IPS DF 4.7 (cell line): ENCODE results near the gene MTSS2.

Source experiments
- DNase-seq: peaks from one replicate; pipeline ENCODE4 v3.0.0-alpha.2; 2013; ENCODE audit warnings: low spot score; ENCODE audit errors: extremely low read depth

The MTSS2 gene

DNA sequence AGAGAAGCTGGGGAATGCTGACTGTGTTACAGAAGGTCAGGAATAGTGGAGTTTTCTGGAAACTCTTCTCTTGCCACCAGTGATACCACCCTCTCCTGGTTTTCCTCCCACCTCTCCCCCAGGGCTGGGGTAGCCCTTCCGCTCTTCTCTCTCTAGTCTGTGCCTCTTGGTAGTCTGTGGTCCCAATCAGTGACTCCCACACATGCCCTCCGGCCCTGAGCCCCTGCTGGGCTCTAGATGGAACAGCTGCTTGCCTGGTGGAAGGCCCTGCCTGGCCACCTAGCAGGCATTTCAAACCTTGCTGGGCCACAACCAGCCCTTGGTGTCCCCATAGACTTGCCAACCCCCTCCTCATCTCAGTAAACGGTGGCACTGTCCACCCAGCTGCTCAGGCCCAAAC is 15.2 kb upstream of the MTSS2 start:
- no peak for DNase-seq

DNA sequence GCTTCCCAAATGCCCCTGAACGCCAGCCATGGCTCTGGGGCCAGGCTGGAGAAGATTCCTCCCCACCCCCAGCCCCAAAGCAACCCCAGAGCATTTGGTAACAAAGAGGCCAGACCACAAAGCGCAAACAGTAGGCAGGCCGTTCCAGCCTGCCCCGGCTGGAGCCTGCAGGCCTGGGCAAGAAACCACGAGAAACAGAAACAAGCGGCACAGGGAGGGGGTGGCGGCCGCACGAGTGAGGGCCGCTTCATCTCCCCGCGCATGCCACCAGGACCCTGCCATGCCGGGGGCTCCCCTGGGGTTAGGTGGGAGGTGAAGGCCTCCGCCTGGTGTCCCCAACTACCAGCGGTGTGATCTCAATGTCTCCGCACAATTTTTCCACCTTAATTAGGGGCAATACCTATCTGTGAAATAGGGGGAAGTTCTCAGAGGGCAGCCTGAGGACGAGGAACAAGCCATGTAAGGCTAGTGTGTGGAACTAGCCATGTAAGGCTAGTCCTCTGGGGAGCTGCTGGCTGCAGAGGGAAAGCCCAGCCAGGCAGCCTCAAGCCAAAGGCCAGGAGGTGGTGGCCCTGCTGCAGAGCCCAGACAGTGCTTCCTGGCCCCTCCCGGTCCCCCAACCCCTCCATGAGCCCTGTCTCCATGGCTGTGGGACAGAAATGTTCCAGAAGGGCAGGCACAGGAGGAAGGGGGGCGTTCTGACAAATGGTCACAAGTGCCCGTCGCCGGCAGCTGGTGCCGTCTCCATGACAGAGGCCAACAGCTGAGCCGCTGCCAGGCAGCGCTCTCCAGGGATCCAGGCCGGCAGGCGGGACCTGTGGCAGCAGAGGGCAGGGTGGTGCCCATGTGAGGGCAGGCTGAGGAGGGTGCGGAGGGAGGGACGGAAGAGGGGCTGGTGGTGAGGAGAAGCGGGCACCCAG is 14.5 kb upstream of the MTSS2 start:
- no peak for DNase-seq

DNA sequence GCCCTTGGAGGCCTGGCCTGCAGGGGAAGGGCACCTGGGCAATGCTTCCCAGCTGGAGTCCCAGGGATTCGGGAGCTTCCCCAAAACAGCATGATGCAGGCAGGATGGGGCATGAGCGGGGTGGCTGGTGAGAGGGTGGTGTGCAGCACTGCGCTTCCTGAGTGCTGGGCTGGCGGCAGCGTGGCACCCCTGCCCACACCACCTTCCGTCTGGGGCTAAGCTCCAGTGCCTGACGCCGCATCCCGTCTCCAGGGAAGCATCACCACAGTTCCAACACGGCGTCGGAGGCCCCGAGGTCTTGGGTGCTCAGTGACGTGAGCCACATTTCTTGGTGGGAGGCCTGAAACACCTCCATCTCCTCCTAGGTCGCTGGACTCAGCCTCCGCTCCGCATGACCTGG is 13.8 kb upstream of the MTSS2 start:
- DNase-seq, result no peak

DNA sequence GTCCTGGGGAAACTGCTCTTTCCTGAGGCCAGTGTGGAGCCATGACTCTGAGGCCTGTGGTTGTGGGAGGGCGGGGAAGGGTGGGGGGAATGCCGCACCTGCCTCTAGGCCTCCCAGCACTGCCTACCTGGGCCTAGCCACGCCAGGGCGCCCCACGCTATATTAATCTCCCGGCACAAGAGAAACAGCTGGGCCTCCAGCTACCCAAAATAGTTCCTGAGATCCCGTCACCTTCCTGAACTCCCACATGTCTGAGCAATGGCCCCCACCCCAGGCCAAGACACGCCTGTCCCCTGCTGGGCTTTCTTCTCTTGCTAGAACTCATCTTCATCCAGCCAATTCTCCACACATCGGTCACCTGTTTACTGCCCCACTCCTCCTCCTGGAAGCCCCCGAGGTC is 13.0 kb upstream of the MTSS2 start:
- no peak for DNase-seq

DNA sequence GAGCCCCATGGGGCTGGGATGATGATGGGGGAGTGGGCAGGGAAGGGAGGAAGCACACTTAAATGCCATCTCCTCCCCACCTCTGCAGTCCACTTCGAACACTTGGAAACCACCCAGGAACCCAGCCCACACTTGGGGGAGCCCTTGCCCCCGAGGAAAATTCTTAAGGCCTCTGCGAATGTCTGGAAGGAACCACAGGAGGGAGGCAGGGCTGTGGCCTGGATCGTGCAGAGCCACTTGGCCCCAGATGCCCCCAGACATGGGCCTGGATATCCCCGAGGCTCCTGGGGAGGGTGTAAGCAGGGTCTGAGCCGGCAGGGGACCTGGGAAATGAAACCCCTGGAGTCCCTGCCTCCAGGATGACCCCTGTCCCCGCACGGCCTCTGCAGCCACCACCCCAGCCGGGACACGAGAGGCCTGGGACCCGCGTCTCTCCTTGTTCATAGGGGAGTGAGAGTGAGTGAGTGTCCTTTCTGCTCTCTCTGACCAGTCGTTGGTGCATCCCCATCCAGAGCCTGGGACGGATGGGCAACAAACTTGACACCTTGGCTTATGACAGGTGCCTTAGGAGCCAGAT is 11.8 kb upstream of the MTSS2 start:
- no peak for DNase-seq

DNA sequence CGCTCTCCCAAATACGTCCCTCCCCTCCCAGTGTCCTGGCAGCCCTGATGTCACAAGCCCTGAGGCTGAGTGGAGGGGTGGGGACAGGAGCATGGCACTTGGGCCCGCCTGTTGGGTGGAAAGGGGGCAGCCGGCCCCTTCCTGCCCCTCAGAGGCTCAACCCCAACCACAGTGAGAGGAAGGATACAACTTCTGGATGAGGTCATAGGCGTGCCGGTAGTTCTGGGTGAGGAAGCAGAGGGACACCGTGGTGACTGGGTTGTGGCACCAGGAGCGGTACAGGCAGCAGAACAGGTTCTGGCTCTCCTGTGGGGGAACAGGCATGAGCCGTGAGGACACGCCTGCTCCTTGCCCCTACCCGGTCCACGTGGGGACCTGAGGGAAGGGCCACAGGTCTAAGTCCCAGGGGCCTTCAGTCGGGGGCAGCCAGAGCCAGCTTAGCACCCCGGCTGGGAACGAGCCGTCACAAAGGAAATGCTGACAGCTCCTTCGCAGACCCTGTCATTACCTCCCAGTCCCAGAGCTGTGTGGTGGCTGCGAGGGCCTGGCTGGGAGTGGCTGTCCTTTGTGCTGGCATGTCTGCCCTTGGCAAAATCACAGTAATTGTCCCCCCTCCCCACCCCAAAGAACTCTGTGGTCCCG is 11.2 kb upstream of the MTSS2 start:
- DNase-seq, result no peak

DNA sequence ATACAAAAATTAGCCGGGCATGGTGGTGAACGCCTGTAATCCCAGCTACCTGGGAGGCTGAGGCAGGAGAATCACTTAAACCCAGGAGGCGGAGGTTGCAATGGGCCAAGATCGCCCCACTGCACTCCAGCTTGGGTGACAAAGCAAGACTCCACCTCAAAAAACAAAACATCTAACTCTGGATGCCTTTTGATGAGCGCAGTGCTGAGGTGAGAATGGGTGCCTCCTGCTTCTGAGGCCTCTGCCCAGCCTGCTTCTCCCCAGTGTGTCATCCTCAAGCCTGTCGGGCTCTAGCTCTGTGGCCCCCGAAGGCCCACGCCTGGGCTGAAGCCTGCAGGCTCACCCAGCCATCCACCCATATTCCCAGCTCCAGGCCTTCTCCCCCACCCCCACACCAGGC is 10.5 kb upstream of the MTSS2 start:
- DNase-seq, result no peak

DNA sequence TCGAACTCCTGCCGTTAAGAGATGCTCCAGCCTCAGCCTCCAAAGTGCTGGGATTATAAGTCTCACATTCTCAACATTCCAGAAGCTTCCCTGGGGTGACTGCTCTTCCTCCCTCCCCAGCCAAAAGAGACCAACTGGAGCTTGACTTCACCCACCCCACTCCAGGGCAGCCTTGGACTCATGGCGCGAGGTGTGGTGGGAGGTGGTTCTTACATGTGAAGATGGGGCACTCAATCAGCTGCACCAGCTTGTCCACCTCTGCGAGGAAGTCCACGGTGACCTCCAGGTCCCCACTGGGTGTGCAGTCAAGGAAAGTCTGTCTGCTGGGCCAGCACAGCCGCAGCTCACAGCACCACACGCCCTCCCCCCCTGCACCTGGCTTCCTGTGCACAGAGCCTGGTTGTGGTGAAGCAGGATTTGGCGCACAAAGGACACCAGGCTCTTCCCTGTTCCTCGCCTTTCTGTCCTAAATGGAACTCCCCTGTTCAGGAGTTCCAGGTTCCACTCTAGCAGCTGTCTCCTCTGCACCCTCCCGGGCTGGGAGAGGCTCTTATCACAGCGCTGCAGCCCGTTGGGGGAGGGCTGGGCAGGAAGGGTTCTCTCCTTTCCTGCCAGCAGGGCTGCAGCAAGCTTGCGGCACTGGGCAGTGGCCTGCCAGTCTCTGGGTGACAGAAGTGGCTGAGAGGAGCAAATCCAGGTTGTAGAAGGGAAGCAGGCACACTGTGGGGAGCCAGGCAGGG is 9.6 kb upstream of the MTSS2 start:
- no peak for DNase-seq

DNA sequence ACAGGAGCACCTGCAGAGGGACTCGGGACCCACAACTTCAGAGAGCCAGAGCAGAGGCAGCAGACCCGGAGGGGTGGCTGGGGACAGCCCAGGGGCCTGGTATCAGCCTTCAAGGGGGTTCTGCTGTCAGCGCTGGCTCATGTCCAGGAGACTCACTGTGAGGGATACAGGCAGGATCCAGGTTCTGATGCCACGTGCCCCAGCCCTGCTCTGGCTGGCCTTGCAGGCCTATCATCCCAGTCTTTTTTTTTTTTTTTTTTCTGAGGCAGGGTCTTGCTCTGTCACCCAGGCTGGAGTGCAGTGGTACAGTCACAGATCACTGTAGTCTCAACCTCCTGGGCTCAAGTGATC is 9.0 kb upstream of the MTSS2 start:
- no peak for DNase-seq

DNA sequence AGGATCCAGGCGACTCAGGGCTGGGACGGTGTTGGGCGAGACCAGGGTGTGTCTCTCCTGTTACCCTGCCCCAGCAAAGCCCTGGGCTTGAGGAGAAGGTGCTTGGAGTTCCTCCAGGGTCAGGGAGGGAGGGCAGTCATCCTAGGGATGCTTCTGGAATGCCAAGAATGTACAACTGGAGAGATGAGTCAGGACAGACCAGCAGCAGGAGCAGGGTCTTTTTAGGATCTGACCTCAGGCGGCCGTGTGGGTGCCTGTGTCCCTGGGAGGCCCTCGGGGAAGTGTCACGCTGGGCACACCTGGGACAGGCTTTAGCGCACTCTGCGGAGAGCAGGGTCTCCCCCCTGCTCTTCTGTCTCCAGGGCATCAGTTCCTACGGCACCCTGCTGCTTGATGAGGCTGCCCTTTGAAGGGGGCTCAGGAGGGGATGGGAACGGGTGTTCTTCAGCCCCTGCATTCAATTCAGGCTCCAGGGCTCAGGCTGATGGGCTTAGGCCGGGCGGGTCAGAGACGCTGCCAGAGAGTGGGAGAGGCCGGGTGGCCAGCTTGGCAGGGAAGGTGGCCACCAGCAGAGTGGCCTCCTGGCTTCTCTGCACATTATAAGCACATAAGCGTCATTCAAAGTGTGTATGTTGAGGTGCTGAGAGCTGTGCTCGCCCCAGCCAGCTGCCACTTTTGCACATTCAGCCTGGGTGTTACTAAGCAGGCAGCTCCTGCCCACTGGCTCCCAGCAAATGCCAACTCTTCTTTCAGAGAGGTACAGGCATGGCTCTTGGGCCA is 8.4 kb upstream of the MTSS2 start:
- DNase-seq, result no peak

DNA sequence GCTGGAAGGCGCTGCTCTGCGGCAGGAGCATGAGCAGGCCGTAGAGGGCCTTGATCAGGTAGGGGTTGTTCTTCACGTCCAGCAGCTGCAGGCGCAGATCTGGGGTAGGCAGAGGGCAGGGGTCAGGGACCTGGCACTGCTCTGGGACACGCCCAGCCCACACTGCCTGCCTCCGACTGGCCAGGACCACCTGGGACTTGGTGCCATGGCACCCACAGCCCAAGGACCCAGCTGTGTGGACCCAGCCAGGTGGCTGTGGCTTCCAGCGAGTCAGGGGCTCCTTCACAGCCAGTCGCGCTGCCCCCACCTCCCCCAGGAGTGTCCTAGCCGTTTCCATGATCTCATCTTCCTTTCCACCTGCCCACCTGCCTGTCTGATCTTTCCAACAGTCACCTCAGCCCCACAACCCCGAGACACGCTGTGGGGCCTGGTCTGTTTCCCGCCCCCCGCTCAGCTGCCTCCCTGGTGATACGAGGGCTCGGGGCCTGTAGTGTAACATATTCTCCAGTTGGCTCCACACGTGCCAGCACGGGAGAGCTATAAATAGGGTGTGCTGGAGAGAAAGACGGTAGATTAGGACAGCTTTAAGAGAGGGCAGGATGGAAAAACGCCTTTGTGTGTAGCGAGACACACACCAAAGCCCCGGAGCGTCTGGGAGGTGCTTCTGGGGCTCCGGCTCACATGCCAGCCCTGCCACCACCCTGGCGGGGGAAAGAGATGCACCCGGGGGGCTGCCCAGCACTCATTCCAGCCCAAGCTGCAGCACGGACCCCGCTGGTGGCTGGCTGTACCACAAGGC is 7.2 kb upstream of the MTSS2 start:
- DNase-seq, result no peak

DNA sequence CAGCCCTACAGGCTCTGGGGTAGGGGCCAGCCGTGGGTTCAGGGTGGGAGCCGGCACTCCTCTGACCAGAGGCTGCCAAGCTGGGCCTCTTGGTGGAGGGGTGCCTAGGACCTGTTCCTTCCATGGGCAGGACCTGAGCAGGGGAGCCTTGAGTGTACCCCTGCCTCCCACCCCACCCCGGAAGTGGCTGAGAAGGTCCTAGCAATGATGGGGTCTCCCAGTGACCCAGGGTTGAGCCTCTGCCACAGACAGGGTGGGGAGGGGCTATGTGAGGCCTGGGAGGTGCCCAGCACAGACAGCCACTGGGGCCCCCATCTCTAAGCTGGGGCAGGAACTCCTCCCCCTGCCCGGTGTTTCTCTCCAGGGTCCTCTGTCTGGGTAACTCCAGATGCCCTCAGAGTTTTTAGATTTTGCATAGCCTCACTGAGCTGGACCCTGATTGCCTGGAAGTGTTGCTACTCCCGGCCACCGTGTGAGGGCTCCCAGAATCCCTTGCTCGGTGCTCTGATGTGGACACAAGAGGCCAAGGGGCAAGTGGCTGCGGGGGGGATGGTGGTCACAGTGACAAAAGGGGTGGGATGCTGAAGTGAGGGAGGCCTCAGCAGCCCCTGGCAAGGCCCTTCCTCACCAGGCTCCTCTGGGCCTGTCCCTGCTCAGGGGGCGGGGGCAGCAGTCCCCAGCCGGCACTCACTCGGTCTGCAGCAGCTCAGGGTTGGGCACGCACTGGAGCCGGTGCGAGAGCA is 6.4 kb upstream of the MTSS2 start:
- no peak for DNase-seq

DNA sequence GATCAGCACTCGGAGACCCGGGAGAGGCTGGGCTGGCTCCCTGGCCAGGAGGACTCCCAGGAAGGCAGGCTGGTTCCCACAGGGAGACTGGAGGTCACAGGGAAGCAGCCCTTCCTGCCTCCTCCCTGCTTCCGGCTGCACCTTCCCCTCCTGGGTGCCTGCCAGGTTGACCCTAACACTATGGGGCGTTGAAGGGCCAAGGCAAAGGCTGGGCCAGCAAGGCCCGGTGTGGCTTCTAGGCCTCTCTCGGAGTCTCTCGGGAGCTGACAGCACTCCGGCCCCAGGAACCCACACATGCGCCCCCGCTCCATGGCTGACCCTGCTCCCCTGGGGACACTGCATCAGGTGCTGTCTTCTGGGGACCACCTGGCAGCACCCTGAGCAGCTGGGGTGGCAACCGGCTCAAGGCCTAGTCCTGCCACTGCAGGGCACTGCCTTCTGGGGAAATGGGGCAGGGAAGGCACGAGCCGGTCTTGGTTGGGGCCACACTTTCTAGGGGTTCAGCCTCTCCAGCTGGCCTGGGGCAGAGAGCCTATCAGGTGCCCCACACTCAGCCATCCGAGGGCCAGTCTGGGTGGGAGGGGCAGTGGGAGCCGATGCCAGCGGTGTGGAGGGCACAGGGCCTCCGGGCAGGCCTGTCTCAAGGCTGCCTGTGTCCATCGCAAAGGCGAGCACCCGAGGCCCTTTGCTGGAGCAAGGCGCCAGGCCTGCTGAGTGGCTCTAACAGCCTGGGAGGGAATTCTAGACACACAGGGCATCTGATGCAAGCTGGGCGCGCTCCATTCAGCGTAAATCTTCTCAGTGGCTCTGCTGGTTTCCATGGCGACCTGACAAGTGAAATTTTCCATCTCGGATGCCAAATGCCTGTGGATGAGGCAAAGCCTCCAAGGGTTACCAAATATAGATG is 5.6 kb upstream of the MTSS2 start:
- no peak for DNase-seq

DNA sequence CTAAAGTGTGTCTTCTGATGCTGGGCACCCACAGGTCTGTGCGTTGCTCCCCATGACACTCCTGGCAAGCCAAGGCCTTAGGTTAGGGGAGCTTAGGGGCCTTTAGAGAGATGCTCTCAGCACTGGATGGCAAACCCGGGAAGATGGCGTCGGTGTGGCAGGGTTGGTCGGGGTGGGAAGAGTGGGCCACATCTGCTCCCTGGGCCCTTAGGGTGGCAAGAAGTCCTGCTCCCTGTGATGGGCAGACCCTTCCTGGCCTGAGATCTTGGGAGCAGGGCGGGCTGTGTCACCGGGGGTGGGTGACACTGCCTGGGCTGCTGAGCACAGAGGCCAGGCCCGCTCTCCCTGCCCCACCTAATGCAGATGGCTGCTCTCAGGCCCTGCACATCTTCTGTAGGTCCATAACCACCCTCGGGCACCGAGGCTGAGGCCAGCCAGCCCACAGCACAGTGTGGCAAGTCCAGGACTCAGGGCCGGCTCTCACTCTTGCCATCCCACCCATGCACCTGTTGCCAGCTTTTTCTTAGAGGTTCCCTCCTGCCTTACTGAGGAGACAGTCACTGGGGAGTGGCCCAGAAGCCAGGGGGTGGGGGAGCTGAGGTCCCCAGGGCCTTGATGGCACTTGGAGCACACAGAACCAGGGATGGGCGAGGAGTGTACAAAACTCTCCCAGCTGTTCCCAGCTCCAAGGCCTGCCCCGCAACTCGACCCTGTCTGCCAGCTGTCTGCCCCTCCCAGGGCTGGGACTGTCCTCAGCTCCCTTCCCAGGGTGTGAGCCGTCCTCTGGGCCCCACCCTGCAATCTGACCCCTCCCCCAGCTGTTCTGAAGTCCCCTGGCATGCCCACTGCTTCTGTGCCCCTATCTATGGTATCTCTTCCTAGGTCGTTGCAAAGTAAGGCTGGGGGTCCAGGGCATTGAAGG is 4.4 kb upstream of the MTSS2 start:
- no peak for DNase-seq

DNA sequence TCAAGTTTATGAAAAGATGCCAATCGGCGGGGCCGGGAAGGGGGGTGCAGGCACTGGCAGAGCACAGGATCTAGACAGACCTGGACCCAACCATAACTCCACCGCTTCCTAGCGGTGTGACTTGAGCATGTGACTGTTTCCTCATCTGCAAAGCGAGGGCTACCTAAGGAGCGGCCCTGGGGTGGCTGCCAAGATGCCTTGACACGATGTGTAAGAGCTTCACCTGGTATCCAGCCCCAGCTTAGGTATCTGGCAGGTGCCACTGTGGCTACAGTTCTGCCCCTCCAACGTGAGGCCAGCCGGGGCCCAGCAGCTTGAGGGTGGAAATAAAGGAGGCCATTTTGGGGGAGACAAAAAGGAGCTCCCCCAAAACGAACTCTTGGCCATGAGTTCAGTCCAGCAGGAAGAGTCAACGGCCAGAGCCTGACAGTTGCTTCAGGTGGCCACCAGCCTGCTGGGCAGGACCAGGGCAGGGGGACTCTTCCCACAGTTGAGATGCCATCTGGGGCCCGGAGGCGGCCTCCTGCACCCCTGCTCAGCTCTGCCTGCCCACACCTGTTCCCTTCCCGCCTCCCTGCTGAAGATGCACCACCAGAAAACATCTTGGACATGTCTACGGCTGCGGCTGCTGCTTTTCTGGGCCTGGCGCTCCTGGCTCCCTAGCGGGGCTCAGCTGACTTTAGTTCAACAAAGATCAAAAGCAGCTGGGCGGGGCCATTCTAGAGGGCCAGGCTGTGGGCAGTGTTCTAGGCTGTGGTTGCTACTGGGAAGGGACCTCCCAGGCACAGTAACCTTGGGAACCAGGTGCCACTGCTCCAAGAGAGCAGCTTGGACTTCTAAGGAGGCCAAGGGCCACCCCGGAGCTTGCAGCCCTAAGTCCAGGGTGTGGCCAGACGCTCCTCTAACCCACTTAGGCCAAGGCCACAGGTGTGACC is 3.4 kb upstream of the MTSS2 start:
- DNase-seq, result no peak

DNA sequence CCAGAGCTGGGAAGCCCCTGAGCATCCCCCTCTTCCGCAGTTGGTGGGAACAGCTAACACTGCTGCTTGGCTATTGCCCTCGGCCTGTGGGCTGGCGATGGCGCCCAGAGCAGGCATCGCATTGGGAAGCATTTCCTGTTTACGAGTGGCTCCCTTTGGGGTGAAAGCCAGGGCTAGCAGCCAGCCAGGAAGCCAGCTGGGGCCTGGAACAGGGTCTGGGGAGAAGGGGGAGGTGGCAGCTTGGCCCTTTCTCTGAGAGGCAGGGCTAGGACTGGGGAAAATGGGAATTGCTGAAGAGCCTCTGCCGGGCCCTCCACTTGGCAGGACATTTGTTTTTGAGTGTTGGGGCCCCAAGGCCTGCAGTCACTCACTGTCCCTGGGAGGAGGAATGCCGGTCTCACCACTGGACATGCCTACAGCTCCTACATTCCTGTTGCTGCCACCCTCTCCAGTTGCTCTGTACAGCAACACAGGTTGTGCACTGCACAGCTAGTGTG is 2.4 kb upstream of the MTSS2 start:
- no peak for DNase-seq
